ENCODE measurements around the gene BCL11A.

GRCh38 chr2:60460577-60461420 lies 92.7 kb downstream of the BCL11A start:
- TF ChIP-seq CTCF (IDR thresholded peaks at IDR 0.05) (no peak), POLR2A (IDR thresholded peaks at IDR 0.05) (no peak)
